Cerebellar nuclear complex (tissue), 1 donor: ENCODE data around the gene AIPL1.

Source experiments
- DNase-seq, 2 experiments: peaks; one replicate each; lab custom pipeline; 2025; lab: John Stamatoyannopoulos, UW

The AIPL1 gene

GRCh38 chr17:6465206-6466003 lies 30.5 kb upstream of the AIPL1 start:
- no peak for DNase-seq

GRCh38 chr17:6464446-6465041 lies 29.6 kb upstream of the AIPL1 start:
- DNase-seq = no peak

GRCh38 chr17:6463616-6464445 lies 28.9 kb upstream of the AIPL1 start:
- DNase-seq = no peak

- DNase-seq = no peak
Observed at GRCh38 chr17:6462692-6463091, 27.8 kb upstream of the AIPL1 start.

- DNase-seq = no peak
Observed at GRCh38 chr17:6461792-6462524, 27.0 kb upstream of the AIPL1 start.

GRCh38 chr17:6461246-6461645 lies 26.3 kb upstream of the AIPL1 start:
- no peak for DNase-seq

GRCh38 chr17:6460531-6461161 lies 25.7 kb upstream of the AIPL1 start:
- DNase-seq = no peak

- no peak for DNase-seq
Observed at GRCh38 chr17:6458460-6458950, 23.6 kb upstream of the AIPL1 start.

GRCh38 chr17:6457688-6458459 lies 23.0 kb upstream of the AIPL1 start:
- no peak for DNase-seq

GRCh38 chr17:6456914-6457687 lies 22.2 kb upstream of the AIPL1 start:
- no peak for DNase-seq

- DNase-seq = no peak
Observed at GRCh38 chr17:6456321-6456720, 21.4 kb upstream of the AIPL1 start.

GRCh38 chr17:6455321-6455705 lies 20.4 kb upstream of the AIPL1 start:
- DNase-seq = no peak

- DNase-seq = no peak
Observed at GRCh38 chr17:6454495-6455320, 19.8 kb upstream of the AIPL1 start.

- no peak for DNase-seq
Observed at GRCh38 chr17:6453279-6454024, 18.5 kb upstream of the AIPL1 start.

GRCh38 chr17:6452471-6453266 lies 17.7 kb upstream of the AIPL1 start:
- DNase-seq = no peak

GRCh38 chr17:6450926-6451832 lies 16.3 kb upstream of the AIPL1 start:
- DNase-seq = no peak
